Astrocyte (in vitro differentiated cells and primary cell): ENCODE results near the gene PUSL1.

Experiments used
- EZH2 ChIP-seq: IDR thresholded peaks from 2 replicates; pipeline ENCODE4 v1.6.1; 2012; ENCODE audit warnings: mild to moderate bottlenecking, low read length, inconsistent platforms; ENCODE audit not compliant: insufficient read depth
- TF ChIP-seq, protein P1 (sequence below): IDR thresholded peaks from 2 replicates; pipeline ENCODE4 v1.5.1; 2011; ENCODE audit warnings: low read depth, mild to moderate bottlenecking, inconsistent platforms, low read length, moderate library complexity; ENCODE audit not compliant: insufficient read depth

DNA sequence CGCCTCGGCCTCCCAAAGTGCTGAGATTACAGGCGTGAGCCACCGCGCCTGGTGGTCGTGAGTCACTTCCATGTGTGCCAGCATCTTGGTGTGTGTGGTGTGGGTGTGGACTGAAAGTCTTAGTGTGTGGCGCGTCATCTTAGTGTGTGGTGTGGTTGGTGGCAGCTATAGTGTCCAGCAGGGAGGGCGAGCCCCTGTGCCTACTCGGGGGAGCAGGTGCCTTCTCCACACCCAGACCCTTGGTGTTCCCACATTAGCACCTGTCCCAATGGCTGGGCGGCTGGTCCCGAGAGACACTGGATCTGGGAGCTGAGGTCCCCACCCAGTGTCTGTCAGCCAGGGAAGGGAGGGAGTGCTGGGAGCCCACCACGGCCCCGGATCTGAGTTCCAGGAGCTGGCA lies 25.4 kb upstream of the PUSL1 start:
- TF ChIP-seq, protein P1, sequence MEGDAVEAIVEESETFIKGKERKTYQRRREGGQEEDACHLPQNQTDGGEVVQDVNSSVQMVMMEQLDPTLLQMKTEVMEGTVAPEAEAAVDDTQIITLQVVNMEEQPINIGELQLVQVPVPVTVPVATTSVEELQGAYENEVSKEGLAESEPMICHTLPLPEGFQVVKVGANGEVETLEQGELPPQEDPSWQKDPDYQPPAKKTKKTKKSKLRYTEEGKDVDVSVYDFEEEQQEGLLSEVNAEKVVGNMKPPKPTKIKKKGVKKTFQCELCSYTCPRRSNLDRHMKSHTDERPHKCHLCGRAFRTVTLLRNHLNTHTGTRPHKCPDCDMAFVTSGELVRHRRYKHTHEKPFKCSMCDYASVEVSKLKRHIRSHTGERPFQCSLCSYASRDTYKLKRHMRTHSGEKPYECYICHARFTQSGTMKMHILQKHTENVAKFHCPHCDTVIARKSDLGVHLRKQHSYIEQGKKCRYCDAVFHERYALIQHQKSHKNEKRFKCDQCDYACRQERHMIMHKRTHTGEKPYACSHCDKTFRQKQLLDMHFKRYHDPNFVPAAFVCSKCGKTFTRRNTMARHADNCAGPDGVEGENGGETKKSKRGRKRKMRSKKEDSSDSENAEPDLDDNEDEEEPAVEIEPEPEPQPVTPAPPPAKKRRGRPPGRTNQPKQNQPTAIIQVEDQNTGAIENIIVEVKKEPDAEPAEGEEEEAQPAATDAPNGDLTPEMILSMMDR, result no peak
- TF ChIP-seq EZH2, result no peak
